Left lung (tissue), 10 donors: ENCODE measurements around the gene KNOP1. TPM values are rescaled to one million over a fixed set of nuclear protein-coding genes. Genes with fewer than 3 reads are reported as not detected.
"Not testable (repeated sequence)": the region's sequence is repeated elsewhere in the genome, so short reads cannot be mapped to it uniquely, and the experiment has no call there.

Experiments used
- ATAC-seq: fragments of 200-7000 bp; cut with Tn5 transposase; one replicate; pipeline ENCODE4 v1.9.1; 2020; ENCODE audit warnings: moderate library complexity
- DNase-seq, 4 donors: peaks; one replicate each; pipeline ENCODE4 v3.0.0-alpha.2; 2013 to 2020
- H3K27ac ChIP-seq, 2 donors: fragments of 200-600 bp; sonication (generic) in 1 of 2; one replicate each; pipeline versions ENCODE4 v1.5.0 to v1.8.0; 2020 to 2021
- H3K27me3 ChIP-seq, 2 donors: fragments of 200-600 bp; sonication (generic) in 1 of 2; one replicate each; pipeline versions ENCODE4 v1.5.0 to v1.8.0; 2020 to 2021
- H3K36me3 ChIP-seq, 2 donors: fragments of 200-600 bp; sonication (generic) in 1 of 2; one replicate each; pipeline versions ENCODE4 v1.5.0 to v1.8.0; 2020 to 2021
- H3K4me1 ChIP-seq, 2 donors: fragments of 200-600 bp; one replicate each; pipeline ENCODE4 v1.8.0; 2021
- H3K4me3 ChIP-seq, 2 donors: fragments of 200-600 bp; sonication (generic) in 1 of 2; one replicate each; pipeline versions ENCODE4 v1.5.0 to v1.8.0; 2020 to 2021; ENCODE audit warnings: mild to moderate bottlenecking in 1 of 2
- H3K9me3 ChIP-seq, 2 donors: fragments of 200-600 bp; sonication (generic) in 1 of 2; one replicate each; pipeline versions ENCODE4 v1.5.0 to v1.8.0; 2020 to 2021
- CTCF ChIP-seq, 2 donors: fragments of 200-600 bp; sonication (generic) in 1 of 2; IDR thresholded peaks; one replicate each; pipeline versions ENCODE4 v1.5.0 to v1.8.0; 2021; ENCODE audit warnings: antibody characterized with exemption in 2 of 2
- intact Hi-C, 2 donors: fragments of 100-400 bp; cut with DNase I; formaldehyde crosslinking; loops; one replicate each; pipeline versions ENCODE4 v1.11.2 to v1.14.2; 2022
- polyA plus RNA-seq, 6 donors: library from polyadenylated mRNA; unstranded; fragments of 120-200 nt; gene quantifications; one replicate each; pipeline ENCODE4 v1.2.1, GENCODE V29; 2013; ENCODE audit not compliant: insufficient read length in 6 of 6
- total RNA-seq, 2 donors: library from RNA; stranded (reverse); fragmentation: NEBNext Ultra II Directional; extraction: Animal tissue kit (Norgen Biotek cat#: 25700); gene quantifications; one replicate each; pipeline ENCODE4 v1.2.1, GENCODE V29; 2021
- donor health status: DM: no; HTN: yes; CAD: no.
- donor health status: DM: no; HTN: no; CAD: no.

KNOP1 gene
- total and polyA plus RNA-seq, 8 donors: 12.5 to 49.0 (median 32.3) TPM

- H3K36me3 ChIP-seq: no peaks in the 10 kb centered on the region
- H3K9me3 ChIP-seq: no peaks in the 10 kb centered on the region
- no peak overlapping the region for H3K27ac ChIP-seq
- intact Hi-C loops: no loop called here
- no peak for TF ChIP-seq CTCF (IDR thresholded peaks at IDR 0.05)
- no peak for DNase-seq
- H3K4me3 ChIP-seq: no peak overlapping the region
- H3K27me3 ChIP-seq: no peaks in the 10 kb centered on the region
- H3K4me1 ChIP-seq: peaks cover 3 to 12% of the 10 kb centered on the region in 2 donors
- ATAC-seq: no peak
Measured at GRCh38 chr16:19722981-19723380, 5.0 kb upstream of the KNOP1 start.

GRCh38 chr16:19722269-19722952, 4.4 kb upstream of the KNOP1 start:
- Histone ChIP-seq H3K4me3 (no peak overlapping the region), H3K27me3 (no peaks in the 10 kb centered on the region)
- intact Hi-C loops: no loop called here

GRCh38 chr16:19718624-19718965, 568 bp upstream of the KNOP1 start:
- no peak for TF ChIP-seq CTCF (IDR thresholded peaks at IDR 0.05)
- peaks cover 11 to 25% of the 10 kb centered on the region in 2 donors for H3K4me1 ChIP-seq
- no peaks in the 10 kb centered on the region for H3K9me3 ChIP-seq
- H3K4me3 ChIP-seq: peak overlapping the region; percentile 99
- ATAC-seq (no peak), DNase-seq (no peak)
- H3K27me3 ChIP-seq: no peaks in the 10 kb centered on the region
- intact Hi-C loops: no loop called here
- peaks cover 0 to 11% of the 10 kb centered on the region in 2 donors for H3K36me3 ChIP-seq
- peak overlapping the region; percentile 33 to 80 for H3K27ac ChIP-seq

More at GRCh38 chr16:19722269-19722952, 4.4 kb upstream of the KNOP1 start:
- Histone ChIP-seq H3K27ac (no peak overlapping the region), H3K4me1 (peaks cover 4 to 12% of the 10 kb centered on the region in 2 donors), H3K9me3 (no peaks in the 10 kb centered on the region), H3K36me3 (no peaks in the 10 kb centered on the region)
- ATAC-seq (no peak), DNase-seq (no peak)
- no peak for TF ChIP-seq CTCF (IDR thresholded peaks at IDR 0.05)

- Histone ChIP-seq H3K4me1 (peaks cover 11 to 25% of the 10 kb centered on the region in 2 donors), H3K27me3 (no peaks in the 10 kb centered on the region), H3K4me3 (peak overlapping the region; percentile 99), H3K9me3 (no peaks in the 10 kb centered on the region), H3K36me3 (peaks cover 0 to 23% of the 10 kb centered on the region in 2 donors), H3K27ac (peak overlapping the region; percentile 33 to 80)
- intact Hi-C loops: no loop called here
- peak; percentile 6 for ATAC-seq
- no peak for DNase-seq
- no peak for TF ChIP-seq CTCF (IDR thresholded peaks at IDR 0.05)
Measured at GRCh38 chr16:19717314-19717713, 713 bp downstream of the KNOP1 start.

DNA sequence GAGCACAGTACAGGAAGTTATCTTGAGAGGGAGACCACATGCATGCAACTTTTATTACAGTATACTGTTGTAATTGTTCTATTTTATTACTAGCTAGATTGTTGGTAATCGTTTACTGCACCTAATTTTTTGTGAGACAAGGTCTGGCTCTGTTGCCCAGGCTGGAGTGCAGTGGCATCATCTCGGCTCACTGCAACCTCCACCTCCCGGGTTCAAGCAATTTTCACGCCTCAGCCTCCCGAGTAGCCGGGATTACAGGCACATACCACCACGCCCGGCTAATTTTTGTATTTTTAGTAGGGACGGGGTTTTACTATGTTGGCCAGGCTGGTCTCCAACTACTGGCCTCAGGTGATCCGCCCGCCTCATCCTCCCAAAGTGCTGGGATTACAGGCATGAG, 1.3 kb downstream of the KNOP1 start:
- intact Hi-C loops, H3K27me3 ChIP-seq, H3K27ac ChIP-seq, H3K9me3 ChIP-seq, ATAC-seq, DNase-seq: not testable (repeated sequence)
- Histone ChIP-seq H3K36me3 (peaks cover 0 to 23% of the 10 kb centered on the region in 2 donors), H3K4me1 (peaks cover 11 to 25% of the 10 kb centered on the region in 2 donors), H3K4me3 (peak overlapping the region; percentile 99)

GRCh38 chr16:19716183-19716582, 1.8 kb downstream of the KNOP1 start:
- H3K9me3 ChIP-seq: no peaks in the 10 kb centered on the region

More at GRCh38 chr16:19716183-19716582, 1.8 kb downstream of the KNOP1 start:
- H3K36me3 ChIP-seq: peaks cover 0 to 23% of the 10 kb centered on the region in 2 donors
- peaks cover 11 to 25% of the 10 kb centered on the region in 2 donors for H3K4me1 ChIP-seq
- no peaks in the 10 kb centered on the region for H3K27me3 ChIP-seq
- peak overlapping the region in 1 of 2 donors; percentile 99 for H3K4me3 ChIP-seq
- H3K27ac ChIP-seq: no peak overlapping the region
- intact Hi-C loops: no loop called here
- TF ChIP-seq CTCF (IDR thresholded peaks at IDR 0.05): no peak
- ATAC-seq (no peak), DNase-seq (no peak)
